Neuronal stem cell (in vitro differentiated cells): ENCODE results near the gene AUTS2.

ENCODE experiments used
- DNase-seq: peaks from one replicate; pipeline ENCODE4 v3.0.0-alpha.2; 2013; ENCODE audit warnings: low spot score
- H2AFZ ChIP-seq: one replicate; pipeline ENCODE4 v1.6.1; 2013; ENCODE audit warnings: mild to moderate bottlenecking, low read length, inconsistent platforms
- H2AK5ac ChIP-seq: 2 replicates; pipeline ENCODE4 v1.6.1; 2013; ENCODE audit warnings: low read depth, mild to moderate bottlenecking, inconsistent platforms, low read length, moderate library complexity, mixed read lengths
- H2BK120ac ChIP-seq: 2 replicates; pipeline ENCODE4 v1.6.1; 2013; ENCODE audit warnings: low read depth, mild to moderate bottlenecking, inconsistent platforms, low read length, moderate library complexity, mixed read lengths
- H2BK12ac ChIP-seq: one replicate; pipeline ENCODE4 v1.6.1; 2013; ENCODE audit warnings: low read length, inconsistent platforms
- H2BK15ac ChIP-seq: 2 replicates; pipeline ENCODE4 v1.6.1; 2013; ENCODE audit warnings: mild to moderate bottlenecking, low read length, inconsistent platforms, mixed read lengths
- H2BK5ac ChIP-seq: one replicate; pipeline ENCODE4 v1.6.1; 2013; ENCODE audit warnings: inconsistent platforms, mild to moderate bottlenecking, low read length, moderate library complexity
- H3K14ac ChIP-seq: one replicate; pipeline ENCODE4 v1.6.1; 2013; ENCODE audit warnings: low read length, inconsistent platforms
- H3K18ac ChIP-seq: 2 replicates; pipeline ENCODE4 v1.6.1; 2013; ENCODE audit warnings: low read length, inconsistent platforms
- H3K23ac ChIP-seq: 2 replicates; pipeline ENCODE4 v1.6.1; 2013; ENCODE audit warnings: low read depth, mild to moderate bottlenecking, mixed read lengths, low read length, inconsistent platforms; ENCODE audit not compliant: poor library complexity
- H3K27ac ChIP-seq: replicated peaks from 3 replicates; pipeline ENCODE4 v1.5.1; 2013; ENCODE audit warnings: low read length, inconsistent platforms
- H3K27me3 ChIP-seq, 3 experiments: 2 replicates each; pipeline ENCODE4 v1.6.1; 2013; ENCODE audit warnings: low read length in 3 of 3, mild to moderate bottlenecking in 2 of 3, inconsistent platforms in 1 of 3, low read depth in 1 of 3, mixed read lengths in 1 of 3, moderate library complexity in 1 of 3; ENCODE audit not compliant: control insufficient read depth in 3 of 3, insufficient read depth in 3 of 3
- H3K36me3 ChIP-seq, 2 donors: replicated peaks in 1 of 2; 2 replicates each; pipeline ENCODE4 v1.6.1; 2013; ENCODE audit warnings: low read length in 2 of 2; ENCODE audit not compliant: control insufficient read depth in 2 of 2, insufficient read depth in 2 of 2
- H3K4ac ChIP-seq: 2 replicates; pipeline ENCODE4 v1.6.1; 2013; ENCODE audit warnings: inconsistent platforms, mild to moderate bottlenecking, low read length, moderate library complexity
- H3K4me1 ChIP-seq, 2 donors: 1 replicate in 1 of 2; 2 replicates in 1 of 2; pipeline ENCODE4 v1.6.1; 2013; ENCODE audit warnings: low read length in 2 of 2, low read depth in 1 of 2; ENCODE audit not compliant: control insufficient read depth in 2 of 2, insufficient read depth in 1 of 2
- H3K4me2 ChIP-seq: one replicate; pipeline ENCODE4 v1.6.1; 2013; ENCODE audit warnings: mild to moderate bottlenecking, low read length, inconsistent platforms; ENCODE audit not compliant: insufficient read depth, poor library complexity, severe bottlenecking
- H3K4me3 ChIP-seq, 2 donors: 2 replicates each; pipeline ENCODE4 v1.5.1; 2013; ENCODE audit warnings: low read length in 2 of 2, mild to moderate bottlenecking in 2 of 2, inconsistent platforms in 1 of 2, moderate library complexity in 1 of 2
- H3K79me1 ChIP-seq: one replicate; pipeline ENCODE4 v1.6.1; 2013; ENCODE audit warnings: low read depth, mild to moderate bottlenecking, inconsistent platforms, low read length, moderate library complexity
- H3K9ac ChIP-seq: one replicate; pipeline ENCODE4 v1.6.1; 2013; ENCODE audit warnings: mild to moderate bottlenecking, low read depth, low read length, inconsistent platforms; ENCODE audit not compliant: poor library complexity
- H3K9me3 ChIP-seq, 2 donors: replicated peaks in 1 of 2; 2 replicates each; pipeline versions ENCODE3 to v1.6.1; 2013; ENCODE audit warnings: low read length in 2 of 2, mild to moderate bottlenecking in 2 of 2, inconsistent platforms in 1 of 2, low read depth in 1 of 2, mixed read lengths in 1 of 2, moderate library complexity in 1 of 2; ENCODE audit not compliant: control insufficient read depth in 2 of 2, insufficient read depth in 1 of 2
- H4K8ac ChIP-seq: one replicate; pipeline ENCODE4 v1.6.1; 2013; ENCODE audit warnings: low read depth, mild to moderate bottlenecking, inconsistent platforms, low read length, moderate library complexity
- H4K91ac ChIP-seq: one replicate; pipeline ENCODE4 v1.6.1; 2013; ENCODE audit warnings: low read length, low read depth, mild to moderate bottlenecking, inconsistent platforms; ENCODE audit not compliant: poor library complexity
- WGBS, 2 donors: extraction: QIAGEN DNeasy Blood & Tissue Kit; methylation state at CpG; one replicate each; pipeline ENCODE4 v1.1.7; 2013; ENCODE audit warnings: missing lambda C conversion rate in 2 of 2, mixed read lengths in 1 of 2; ENCODE audit not compliant: insufficient read length in 2 of 2, insufficient replicate concordance in 1 of 2; ENCODE audit errors: extremely low coverage in 2 of 2; 5-methylcytosine and 5-hydroxymethylcytosine counted together

Gene AUTS2

GRCh38 chr7:70615066-70615606 is 1016.9 kb downstream of the AUTS2 start:
- no peak overlapping the region for H3K4me2 ChIP-seq
- H3K4ac ChIP-seq: no peak overlapping the region
- no peak overlapping the region for H4K91ac ChIP-seq
- H3K9me3 ChIP-seq: no peaks in the 10 kb centered on the region
- H3K18ac ChIP-seq: no peak overlapping the region
- no peak overlapping the region for H3K27ac ChIP-seq
- no peak overlapping the region for H3K23ac ChIP-seq
- DNase-seq: no peak
- no peak overlapping the region for H4K8ac ChIP-seq
- no peak overlapping the region for H2BK120ac ChIP-seq
- peaks cover 32 to 55% of the 10 kb centered on the region in 2 donors for H3K4me1 ChIP-seq
- H3K36me3 ChIP-seq: no peaks in the 10 kb centered on the region
- H3K79me1 ChIP-seq: no peaks in the 10 kb centered on the region
- H3K14ac ChIP-seq: no peak overlapping the region
- H2BK12ac ChIP-seq: no peak overlapping the region
- H2BK5ac ChIP-seq: no peak overlapping the region
- no CpG with 5 or more reads among the region's 5 CpGs for WGBS, 2 donors
- no peak overlapping the region for H3K4me3 ChIP-seq
- H3K9ac ChIP-seq: no peak overlapping the region
- no peak overlapping the region for H2AFZ ChIP-seq
- H2BK15ac ChIP-seq: no peak overlapping the region
- H2AK5ac ChIP-seq: no peak overlapping the region
- peaks cover 0 to 2% (median 0%) of the 10 kb centered on the region in 3 experiments for H3K27me3 ChIP-seq

DNA sequence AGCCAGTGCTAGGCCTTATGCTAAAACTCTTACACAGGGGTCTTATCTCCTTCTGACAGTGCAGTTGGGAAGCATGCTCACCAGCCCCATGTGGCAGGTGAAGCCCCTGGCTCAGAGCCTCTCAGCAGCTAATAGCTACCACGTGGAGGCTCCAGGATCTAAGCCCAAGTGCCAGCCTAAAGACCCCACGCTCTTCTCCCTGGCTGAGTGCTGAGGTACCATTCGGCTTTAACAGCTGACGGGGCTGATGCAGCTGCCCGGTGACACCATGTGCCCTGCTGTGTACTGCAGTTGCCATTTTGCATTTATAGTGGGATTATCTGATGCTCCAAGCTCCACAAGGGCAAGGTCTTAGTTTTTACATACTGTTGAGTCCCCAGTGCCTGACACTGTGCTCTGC is 1017.9 kb downstream of the AUTS2 start:
- no peak overlapping the region for H3K4me2 ChIP-seq
- no peak overlapping the region for H2AFZ ChIP-seq
- no peaks in the 10 kb centered on the region for H3K79me1 ChIP-seq
- no CpG with 5 or more reads among the region's 5 CpGs for WGBS, 2 donors
- DNase-seq: no peak
- H3K4me3 ChIP-seq: no peak overlapping the region
- H4K8ac ChIP-seq: no peak overlapping the region
- no peak overlapping the region for H2AK5ac ChIP-seq
- no peak overlapping the region for H2BK15ac ChIP-seq
- H3K14ac ChIP-seq: no peak overlapping the region
- no peak overlapping the region for H3K9ac ChIP-seq
- H2BK120ac ChIP-seq: no peak overlapping the region
- no peak overlapping the region for H3K23ac ChIP-seq
- H3K36me3 ChIP-seq: no peaks in the 10 kb centered on the region
- no peak overlapping the region for H3K18ac ChIP-seq
- no peak overlapping the region for H3K27ac ChIP-seq
- H3K4ac ChIP-seq: no peak overlapping the region
- H3K4me1 ChIP-seq: peaks cover 35 to 61% of the 10 kb centered on the region in 2 donors
- no peak overlapping the region for H4K91ac ChIP-seq
- H2BK5ac ChIP-seq: no peak overlapping the region
- H3K9me3 ChIP-seq: no peaks in the 10 kb centered on the region
- no peak overlapping the region for H2BK12ac ChIP-seq
- H3K27me3 ChIP-seq: peaks cover 0 to 2% (median 0%) of the 10 kb centered on the region in 3 experiments

GRCh38 chr7:70616821-70617220 is 1018.5 kb downstream of the AUTS2 start:
- Histone ChIP-seq H3K4me1 (peaks cover 35 to 61% of the 10 kb centered on the region in 2 donors), H3K36me3 (no peaks in the 10 kb centered on the region), H3K18ac (no peak overlapping the region), H4K91ac (no peak overlapping the region), H3K4me3 (no peak overlapping the region), H3K27ac (no peak overlapping the region), H3K27me3 (peaks cover 0 to 2% (median 0%) of the 10 kb centered on the region in 3 experiments), H3K4ac (no peak overlapping the region), H3K9me3 (no peaks in the 10 kb centered on the region), H3K23ac (no peak overlapping the region), H2AFZ (no peak overlapping the region), H3K4me2 (no peak overlapping the region), H4K8ac (no peak overlapping the region), H2BK120ac (no peak overlapping the region), H3K14ac (no peak overlapping the region), H3K79me1 (no peaks in the 10 kb centered on the region), H2BK15ac (no peak overlapping the region), H2BK12ac (no peak overlapping the region), H2AK5ac (no peak overlapping the region), H3K9ac (no peak overlapping the region), H2BK5ac (no peak overlapping the region)
- no peak for DNase-seq
- WGBS, 2 donors: no CpG with 5 or more reads among the region's 3 CpGs

- DNase-seq: no peak
- Histone ChIP-seq H3K4me3 (no peak overlapping the region), H2BK5ac (no peak overlapping the region), H3K4me2 (no peak overlapping the region), H3K18ac (no peak overlapping the region), H2AK5ac (no peak overlapping the region), H3K27ac (no peak overlapping the region), H3K14ac (no peak overlapping the region), H4K8ac (no peak overlapping the region), H3K9ac (peak overlapping the region; percentile 15), H3K4me1 (peaks cover 32 to 53% of the 10 kb centered on the region in 2 donors), H4K91ac (no peak overlapping the region), H3K36me3 (no peaks in the 10 kb centered on the region), H3K23ac (no peak overlapping the region), H2BK12ac (no peak overlapping the region), H2BK15ac (no peak overlapping the region), H3K4ac (no peak overlapping the region), H3K79me1 (no peaks in the 10 kb centered on the region), H3K27me3 (peaks cover 0 to 2% (median 0%) of the 10 kb centered on the region in 3 experiments), H2BK120ac (no peak overlapping the region), H2AFZ (no peak overlapping the region), H3K9me3 (no peaks in the 10 kb centered on the region)
- WGBS, 2 donors: no CpG with 5 or more reads among the region's 10 CpGs
Observed at GRCh38 chr7:70618020-70618551, 1019.8 kb downstream of the AUTS2 start.
